SHP77 (cell line): ENCODE measurements around the gene STAT4.

ENCODE experiments used
- DNase-seq, 2 experiments: peaks; one replicate each; lab custom pipeline; 2025; lab: John Stamatoyannopoulos, UW

Gene STAT4

GRCh38 chr2:191150600-191151330 is at the start of gene STAT4:
TSS of gene STAT4 (minus strand) at chr2:191150994. CDS start at chr2:191148203, 2,791 bp downstream.
- no peak for DNase-seq

- no peak for DNase-seq
Measured at GRCh38 chr2:191199929-191200512, 49.2 kb upstream of the STAT4 start.

- DNase-seq = no peak
Measured at GRCh38 chr2:191198271-191198670, 47.5 kb upstream of the STAT4 start.

DNA sequence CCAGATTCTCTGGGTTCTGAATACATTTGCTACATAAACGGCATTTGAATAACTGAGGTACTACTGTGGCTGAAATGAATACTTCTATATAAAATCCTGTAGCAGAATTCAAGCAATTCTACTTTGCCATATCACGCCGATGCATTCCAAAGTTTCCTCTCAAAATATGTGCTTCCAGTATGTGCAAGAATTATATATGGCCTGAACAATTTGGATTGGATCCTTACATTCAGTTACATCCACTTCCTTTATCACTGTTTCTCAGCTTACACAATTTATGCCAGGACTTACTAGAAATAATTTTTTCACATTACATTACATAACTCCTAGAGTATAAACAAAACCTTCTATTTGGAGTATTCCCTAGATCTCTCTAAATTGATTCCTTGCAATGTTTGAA is 46.3 kb upstream of the STAT4 start:
- DNase-seq = no peak

DNA sequence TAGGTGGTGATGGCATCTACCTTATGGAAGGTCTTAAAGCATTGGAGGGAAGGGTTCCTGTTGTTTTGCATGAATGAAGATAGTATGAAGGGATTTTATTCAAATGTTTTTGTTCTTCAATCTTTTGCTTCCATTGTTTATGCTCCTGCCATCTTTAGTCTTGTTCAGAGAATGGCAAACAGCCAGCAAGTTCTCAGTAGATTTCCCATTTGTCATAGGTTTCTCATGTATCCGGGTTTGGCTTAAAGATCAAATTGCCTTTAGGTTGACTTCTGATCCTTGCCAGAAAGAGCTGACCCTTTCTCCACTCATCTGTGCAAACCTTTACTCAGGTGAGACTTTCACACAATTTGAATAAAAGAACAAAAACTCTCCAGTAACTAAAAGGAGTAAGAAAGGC is 44.2 kb upstream of the STAT4 start:
- DNase-seq = no peak

GRCh38 chr2:191190861-191191552 is 40.2 kb upstream of the STAT4 start:
- DNase-seq = no peak

DNA sequence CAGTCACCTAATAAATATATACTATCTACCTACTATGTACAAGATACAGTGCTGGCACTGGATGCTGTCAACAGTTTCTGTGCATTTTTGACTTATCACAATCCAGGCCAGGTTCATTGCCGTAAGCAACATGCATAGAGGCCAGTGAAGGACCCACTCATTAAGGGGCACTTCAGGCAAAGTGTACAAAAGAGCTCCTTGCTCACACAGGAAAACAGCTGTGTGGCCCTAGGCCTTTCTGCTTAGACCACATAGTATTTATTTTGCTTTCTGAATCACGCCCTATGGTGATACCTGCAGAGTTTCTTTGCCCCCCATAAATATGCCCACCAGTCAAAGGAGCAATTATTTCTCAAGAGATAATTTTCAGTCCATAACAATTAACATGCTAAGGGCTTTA is 39.6 kb upstream of the STAT4 start:
- peak; percentile 14 to 41 for DNase-seq

- no peak for DNase-seq
Measured at GRCh38 chr2:191189112-191189635, 38.4 kb upstream of the STAT4 start.

- no peak for DNase-seq
Measured at GRCh38 chr2:191188550-191189093, 37.8 kb upstream of the STAT4 start.

GRCh38 chr2:191187105-191187829 is 36.5 kb upstream of the STAT4 start:
- no peak for DNase-seq

DNA sequence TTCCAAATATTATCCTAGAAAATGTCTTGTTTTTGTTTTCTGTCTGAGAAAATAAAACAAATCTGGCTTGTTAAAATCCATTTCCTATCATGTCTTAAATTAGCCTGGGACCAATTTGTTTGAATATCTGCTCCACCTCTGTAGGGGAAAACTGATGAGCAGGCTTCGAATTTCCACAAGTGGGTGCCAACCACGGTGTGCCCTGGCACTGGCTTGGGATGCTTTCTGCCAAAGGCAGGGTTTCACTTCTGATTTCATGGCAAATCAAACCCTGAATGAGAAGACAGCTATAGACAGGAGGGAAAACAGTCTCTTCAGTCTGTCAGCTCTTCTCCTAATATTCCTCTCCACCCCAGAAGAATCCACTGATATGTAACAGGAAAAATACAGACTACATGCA is 33.7 kb upstream of the STAT4 start:
- no peak for DNase-seq

- DNase-seq = no peak
Measured at GRCh38 chr2:191183516-191183915, 32.7 kb upstream of the STAT4 start.

GRCh38 chr2:191183081-191183480 is 32.3 kb upstream of the STAT4 start:
- DNase-seq = no peak

DNA sequence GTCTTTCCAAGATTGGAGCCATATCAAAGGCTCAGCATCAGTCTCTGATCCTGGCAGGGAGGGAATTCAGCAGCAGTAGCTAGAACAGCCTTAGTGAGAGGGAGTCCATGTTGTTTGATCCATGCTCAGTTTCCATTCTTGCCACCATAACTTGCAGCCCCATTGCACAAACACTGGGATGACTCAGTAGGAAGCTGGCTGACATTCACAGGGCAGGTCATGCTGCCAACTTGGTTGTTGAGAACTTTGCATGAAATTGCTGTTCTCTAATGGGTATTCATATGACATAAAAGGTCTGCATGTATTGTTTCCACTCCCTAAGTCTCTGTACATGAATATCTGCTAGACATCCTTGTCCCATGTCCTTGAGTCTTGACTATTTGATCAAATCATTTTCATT is 29.9 kb upstream of the STAT4 start:
- no peak for DNase-seq

GRCh38 chr2:191180276-191180675 is 29.5 kb upstream of the STAT4 start:
- no peak for DNase-seq

GRCh38 chr2:191178806-191179514 is 28.2 kb upstream of the STAT4 start:
- no peak for DNase-seq

GRCh38 chr2:191177751-191178736 is 27.2 kb upstream of the STAT4 start:
- no peak for DNase-seq

- no peak for DNase-seq
Measured at GRCh38 chr2:191176801-191177438, 26.1 kb upstream of the STAT4 start.

GRCh38 chr2:191176305-191176704 is 25.5 kb upstream of the STAT4 start:
- no peak for DNase-seq

DNA sequence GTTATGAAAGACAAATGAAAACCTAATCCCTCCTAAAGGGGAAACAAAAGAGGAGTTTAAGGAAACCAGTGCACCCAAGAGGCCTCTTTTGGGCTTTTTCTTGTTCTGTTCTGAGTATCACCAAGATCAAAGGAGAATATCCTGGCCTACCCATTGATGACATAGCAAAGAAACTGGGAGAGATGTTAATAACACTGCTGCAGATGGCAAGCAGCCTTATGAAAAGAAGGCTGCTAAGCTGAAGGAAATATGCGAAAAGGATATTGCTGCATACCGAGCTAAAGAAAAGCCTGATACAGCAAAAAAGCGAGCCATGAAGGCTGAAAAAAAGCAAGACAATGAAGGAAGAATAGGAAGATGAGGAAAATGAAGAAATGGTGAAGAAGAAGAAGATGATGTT is 23.6 kb upstream of the STAT4 start:
- no peak for DNase-seq
